Frontal cortex (tissue), 4 donors: ENCODE data around the gene ELFN1. TPM values are rescaled to one million over a fixed set of nuclear protein-coding genes. Genes with fewer than 3 reads are reported as not detected.

ENCODE experiments used
- DNase-seq, 2 donors: peaks; one replicate each; pipeline ENCODE4 v3.0.0; 2012; ENCODE audit warnings: low spot score in 2 of 2
- FAIRE-seq: peaks from 2 replicates; lab custom pipeline; 2012; peaks lifted over from hg19 to GRCh38; lab: Jason Lieb, UNC
- total RNA-seq: library from RNA; depleted of rRNA; stranded (reverse); fragments of >200 nt; gene quantifications from one replicate; pipeline ENCODE4 v1.2.3, GENCODE V29; 2014
- donor health status: control.
- donor health status: control.
- donor health status: control.

The ELFN1 gene
- total RNA-seq, 1 donor from 2014 or later: 5.7 TPM

- DNase-seq (no peak), FAIRE-seq (no peak)
These were observed 28.3 kb upstream of the ELFN1 start for GRCh38 chr7:1641661-1642260.

GRCh38 chr7:1642291-1642731 lies 27.8 kb upstream of the ELFN1 start:
- DNase-seq: no peak
- no peak for FAIRE-seq

GRCh38 chr7:1643270-1644092 lies 26.6 kb upstream of the ELFN1 start:
- no peak for FAIRE-seq
- DNase-seq: no peak

GRCh38 chr7:1644341-1645070 lies 25.6 kb upstream of the ELFN1 start:
- FAIRE-seq (no peak), DNase-seq (no peak)

GRCh38 chr7:1645071-1645409 lies 25.0 kb upstream of the ELFN1 start:
- DNase-seq (no peak), FAIRE-seq (no peak)

GRCh38 chr7:1645476-1645875 lies 24.6 kb upstream of the ELFN1 start:
- no peak for DNase-seq
- no peak for FAIRE-seq

- DNase-seq (no peak), FAIRE-seq (no peak)
These were observed 23.7 kb upstream of the ELFN1 start for GRCh38 chr7:1646391-1646790.

GRCh38 chr7:1646957-1647891 lies 22.9 kb upstream of the ELFN1 start:
- FAIRE-seq: no peak
- no peak for DNase-seq

- DNase-seq: peak in 1 of 2 donors; percentile 52
- no peak for FAIRE-seq
These were observed 22.0 kb upstream of the ELFN1 start for GRCh38 chr7:1647961-1648672.

GRCh38 chr7:1649751-1650326 lies 20.2 kb upstream of the ELFN1 start:
- DNase-seq: no peak
- no peak for FAIRE-seq

GRCh38 chr7:1650363-1651030 lies 19.6 kb upstream of the ELFN1 start:
- FAIRE-seq (no peak), DNase-seq (no peak)

- no peak for DNase-seq
- no peak for FAIRE-seq
These were observed 19.0 kb upstream of the ELFN1 start for GRCh38 chr7:1651031-1651446.

- no peak for FAIRE-seq
- no peak for DNase-seq
These were observed 18.2 kb upstream of the ELFN1 start for GRCh38 chr7:1651891-1652290.

GRCh38 chr7:1653500-1653899 lies 16.6 kb upstream of the ELFN1 start:
- DNase-seq (no peak), FAIRE-seq (no peak)

- FAIRE-seq (no peak), DNase-seq (no peak)
These were observed 16.0 kb upstream of the ELFN1 start for GRCh38 chr7:1654111-1654510.

- no peak for FAIRE-seq
These were observed 15.2 kb upstream of the ELFN1 start for GRCh38 chr7:1654738-1655475.

GRCh38 chr7:1659696-1660095 lies 10.4 kb upstream of the ELFN1 start:
- DNase-seq (no peak), FAIRE-seq (no peak)

More at GRCh38 chr7:1654738-1655475, 15.2 kb upstream of the ELFN1 start:
- DNase-seq: no peak

- no peak for FAIRE-seq
- DNase-seq: no peak
These were observed 8.6 kb upstream of the ELFN1 start for GRCh38 chr7:1661461-1661860.
